ENCODE data around the gene EIF5AL1. TPM values are rescaled to one million over a fixed set of nuclear protein-coding genes. Genes with fewer than 3 reads are reported as not detected.

EIF5AL1 gene
- total RNA-seq, 1 experiment from 2014 or later, result 0.54 TPM

DNA sequence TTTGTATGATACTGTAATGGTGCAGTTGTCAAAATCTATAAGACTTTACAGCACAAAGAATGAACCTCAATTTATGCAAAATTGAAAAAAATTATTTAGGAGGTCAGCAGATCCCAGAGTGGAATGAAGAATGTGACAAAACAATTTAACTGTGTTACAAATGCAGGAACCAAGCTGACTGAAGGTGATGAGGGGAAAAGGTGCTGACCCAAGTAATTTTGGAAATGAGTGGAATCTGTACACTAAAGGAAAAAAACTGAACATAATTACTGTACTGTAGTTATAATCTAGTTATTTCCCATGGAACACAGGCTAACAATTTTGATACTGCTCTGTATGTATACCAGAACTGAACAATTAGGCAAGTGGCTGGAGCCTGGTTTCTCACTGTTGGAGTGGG lies 35.7 kb upstream of the EIF5AL1 start:
- H3K27me3 Mint-ChIP-seq (ENCODE audit: insufficient read depth, unreplicated experiment), result peaks cover 35% of the 10 kb centered on the region
- no peak overlapping the region for H3K27ac Mint-ChIP-seq (ENCODE audit: low read depth, unreplicated experiment)
- intact Hi-C loops (cut with micrococcal nuclease), result no loop called here
- BruUV-seq (replicated peaks), result no TSS peak
- DNase-seq (ENCODE audit: unreplicated experiment), result no peak
- ChIA-PET CTCF (interaction anchor here (1.5 to 1.9 kb wide), 2 partner anchors 9 to 102 kb away, joined by 9 to 11 read pairs; no protein-coding TSS in a partner anchor), POLR2A (interaction anchor here (1.0 to 1.9 kb wide), 4 partner anchors 11 to 32 kb away, joined by 3 to 8 read pairs (median 6); no protein-coding TSS in a partner anchor)
- H3K4me1 Mint-ChIP-seq (ENCODE audit: insufficient read depth, unreplicated experiment), result no peaks in the 10 kb centered on the region
- TF ChIP-seq, protein P1, sequence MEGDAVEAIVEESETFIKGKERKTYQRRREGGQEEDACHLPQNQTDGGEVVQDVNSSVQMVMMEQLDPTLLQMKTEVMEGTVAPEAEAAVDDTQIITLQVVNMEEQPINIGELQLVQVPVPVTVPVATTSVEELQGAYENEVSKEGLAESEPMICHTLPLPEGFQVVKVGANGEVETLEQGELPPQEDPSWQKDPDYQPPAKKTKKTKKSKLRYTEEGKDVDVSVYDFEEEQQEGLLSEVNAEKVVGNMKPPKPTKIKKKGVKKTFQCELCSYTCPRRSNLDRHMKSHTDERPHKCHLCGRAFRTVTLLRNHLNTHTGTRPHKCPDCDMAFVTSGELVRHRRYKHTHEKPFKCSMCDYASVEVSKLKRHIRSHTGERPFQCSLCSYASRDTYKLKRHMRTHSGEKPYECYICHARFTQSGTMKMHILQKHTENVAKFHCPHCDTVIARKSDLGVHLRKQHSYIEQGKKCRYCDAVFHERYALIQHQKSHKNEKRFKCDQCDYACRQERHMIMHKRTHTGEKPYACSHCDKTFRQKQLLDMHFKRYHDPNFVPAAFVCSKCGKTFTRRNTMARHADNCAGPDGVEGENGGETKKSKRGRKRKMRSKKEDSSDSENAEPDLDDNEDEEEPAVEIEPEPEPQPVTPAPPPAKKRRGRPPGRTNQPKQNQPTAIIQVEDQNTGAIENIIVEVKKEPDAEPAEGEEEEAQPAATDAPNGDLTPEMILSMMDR (IDR thresholded peaks at IDR 0.05; ENCODE audit: unreplicated experiment), result no peak
- H3K4me3 Mint-ChIP-seq (ENCODE audit: unreplicated experiment), result no peak overlapping the region
- H3K9me3 Mint-ChIP-seq (ENCODE audit: unreplicated experiment), result no peaks in the 10 kb centered on the region
- H3K36me3 Mint-ChIP-seq (ENCODE audit: insufficient read depth, unreplicated experiment), result no peaks in the 10 kb centered on the region

DNA sequence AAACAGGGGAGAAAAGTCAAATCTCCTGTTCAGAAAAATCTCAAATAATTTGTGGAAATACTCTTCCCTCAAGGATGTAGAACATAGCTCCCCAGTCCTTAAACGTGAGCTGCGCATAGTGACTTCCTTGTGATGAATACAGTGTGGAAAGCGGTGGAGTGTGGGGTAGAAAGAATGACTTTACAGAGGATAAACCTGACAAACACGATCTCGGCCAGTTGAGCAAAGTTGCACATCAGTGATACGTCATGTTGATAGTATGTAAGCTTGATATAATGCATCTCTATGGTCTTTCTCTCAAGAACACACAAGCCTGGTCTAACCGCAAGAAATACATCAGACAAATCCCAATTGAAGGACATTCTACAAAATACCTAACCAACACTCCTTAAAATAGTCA lies 34.9 kb upstream of the EIF5AL1 start:
- CTCF ChIA-PET, result no interaction called here
- Mint-ChIP-seq H3K4me3 (ENCODE audit: unreplicated experiment) (no peak overlapping the region), H3K9me3 (ENCODE audit: unreplicated experiment) (no peaks in the 10 kb centered on the region), H3K27ac (ENCODE audit: low read depth, unreplicated experiment) (no peak overlapping the region), H3K27me3 (ENCODE audit: insufficient read depth, unreplicated experiment) (peaks cover 35% of the 10 kb centered on the region), H3K4me1 (ENCODE audit: insufficient read depth, unreplicated experiment) (no peaks in the 10 kb centered on the region), H3K36me3 (ENCODE audit: insufficient read depth, unreplicated experiment) (no peaks in the 10 kb centered on the region)
- intact Hi-C loops (cut with micrococcal nuclease), result no loop called here
- BruUV-seq (replicated peaks), result no TSS peak
- POLR2A ChIA-PET, result interaction anchor here (1.7 kb wide), 1 partner anchor 33 kb away, joined by 3 read pairs; no protein-coding TSS in a partner anchor
- TF ChIP-seq, protein P1 (IDR thresholded peaks at IDR 0.05; ENCODE audit: unreplicated experiment), result no peak
- DNase-seq (ENCODE audit: unreplicated experiment), result no peak

DNA sequence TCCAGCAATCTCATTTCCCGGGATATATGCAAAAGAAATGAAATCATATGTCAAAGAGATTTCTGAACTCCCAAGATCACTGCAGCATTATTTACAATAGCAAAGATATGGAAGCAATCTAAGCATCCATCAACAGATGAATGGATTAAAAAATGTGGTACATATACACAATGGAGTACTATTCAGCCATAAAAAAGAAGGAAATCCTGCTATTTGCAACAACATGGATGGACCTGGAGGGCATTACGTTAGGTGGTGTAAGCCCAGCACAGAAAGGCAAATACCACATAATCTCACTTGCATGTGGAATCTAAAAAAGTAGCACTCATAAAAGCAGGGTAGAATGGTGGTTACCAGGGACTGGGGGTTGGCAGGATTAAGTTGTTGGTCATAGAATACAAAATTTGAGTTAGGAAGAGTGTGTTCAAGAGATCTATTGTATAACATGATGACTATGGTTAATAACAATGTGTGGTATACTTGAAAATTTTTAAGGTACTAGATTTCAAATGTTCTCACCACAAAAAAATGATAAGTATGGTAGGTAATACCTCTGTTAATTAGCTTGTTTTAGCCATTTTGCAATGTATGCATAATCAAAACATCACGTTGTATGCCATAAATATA lies 32.9 kb upstream of the EIF5AL1 start:
- intact Hi-C loops (cut with micrococcal nuclease), result no loop called here
- DNase-seq (ENCODE audit: unreplicated experiment), result no peak
- no peaks in the 10 kb centered on the region for H3K9me3 Mint-ChIP-seq (ENCODE audit: unreplicated experiment)
- no TSS peak for BruUV-seq (replicated peaks)
- TF ChIP-seq, protein P1 (IDR thresholded peaks at IDR 0.05; ENCODE audit: unreplicated experiment), result no peak
- ChIA-PET CTCF (no interaction called here), POLR2A (interaction anchor here (1.0 kb wide), 1 partner anchor 131 kb away, joined by 4 read pairs; no protein-coding TSS in a partner anchor)
- peaks cover 33% of the 10 kb centered on the region for H3K27me3 Mint-ChIP-seq (ENCODE audit: insufficient read depth, unreplicated experiment)
- no peak overlapping the region for H3K27ac Mint-ChIP-seq (ENCODE audit: low read depth, unreplicated experiment)
- H3K4me3 Mint-ChIP-seq (ENCODE audit: unreplicated experiment), result no peak overlapping the region
- H3K36me3 Mint-ChIP-seq (ENCODE audit: insufficient read depth, unreplicated experiment), result no peaks in the 10 kb centered on the region
- no peaks in the 10 kb centered on the region for H3K4me1 Mint-ChIP-seq (ENCODE audit: insufficient read depth, unreplicated experiment)

DNA sequence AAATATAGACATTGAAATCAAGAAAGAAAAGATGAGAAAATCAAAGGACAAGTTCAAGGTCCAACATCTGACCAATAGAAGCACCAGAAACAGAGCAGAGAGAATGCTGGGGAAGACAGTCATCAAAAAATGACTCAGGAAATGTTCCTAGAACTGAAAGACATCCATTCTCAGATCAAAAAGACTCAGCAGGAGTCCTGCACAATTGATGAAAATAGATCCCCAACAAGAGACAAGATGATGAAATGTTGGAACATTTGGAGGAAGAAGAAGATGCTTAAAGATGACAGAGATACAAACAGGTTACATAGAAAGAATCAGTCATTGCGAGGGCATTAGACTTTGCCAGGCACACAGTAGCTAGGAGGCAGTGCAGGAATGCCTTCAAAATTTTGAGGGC lies 30.0 kb upstream of the EIF5AL1 start:
- CTCF ChIA-PET, result interaction anchor here (0.6 to 0.7 kb wide), 2 partner anchors 11 to 135 kb away, joined by 3 to 4 read pairs; no protein-coding TSS in a partner anchor
- H3K27ac Mint-ChIP-seq (ENCODE audit: low read depth, unreplicated experiment), result no peak overlapping the region
- no peaks in the 10 kb centered on the region for H3K4me1 Mint-ChIP-seq (ENCODE audit: insufficient read depth, unreplicated experiment)

More for the DNA sequence above, 30.0 kb upstream of the EIF5AL1 start:
- BruUV-seq (replicated peaks), result no TSS peak
- Mint-ChIP-seq H3K9me3 (ENCODE audit: unreplicated experiment) (no peaks in the 10 kb centered on the region), H3K4me3 (ENCODE audit: unreplicated experiment) (no peak overlapping the region), H3K36me3 (ENCODE audit: insufficient read depth, unreplicated experiment) (no peaks in the 10 kb centered on the region), H3K27me3 (ENCODE audit: insufficient read depth, unreplicated experiment) (peaks cover 4% of the 10 kb centered on the region)
- intact Hi-C loops (cut with micrococcal nuclease), result no loop called here
- TF ChIP-seq, protein P1 (IDR thresholded peaks at IDR 0.05; ENCODE audit: unreplicated experiment), result no peak
- POLR2A ChIA-PET, result no interaction called here
- DNase-seq (ENCODE audit: unreplicated experiment), result no peak
